GM12801 (cell line): ENCODE data around the gene CEP164.

Experiments
- CTCF ChIP-seq: IDR thresholded peaks from one replicate; pipeline ENCODE4 v1.5.1; 2011; ENCODE audit warnings: control low read depth; ENCODE audit not compliant: insufficient read length; ENCODE audit errors: extremely low read depth

CEP164 gene

GRCh38 chr11:117413616-117414015 is 86.0 kb downstream of the CEP164 start:
- TF ChIP-seq CTCF = no peak

- no peak for TF ChIP-seq CTCF
These were observed 87.1 kb downstream of the CEP164 start for GRCh38 chr11:117414724-117415123.

DNA sequence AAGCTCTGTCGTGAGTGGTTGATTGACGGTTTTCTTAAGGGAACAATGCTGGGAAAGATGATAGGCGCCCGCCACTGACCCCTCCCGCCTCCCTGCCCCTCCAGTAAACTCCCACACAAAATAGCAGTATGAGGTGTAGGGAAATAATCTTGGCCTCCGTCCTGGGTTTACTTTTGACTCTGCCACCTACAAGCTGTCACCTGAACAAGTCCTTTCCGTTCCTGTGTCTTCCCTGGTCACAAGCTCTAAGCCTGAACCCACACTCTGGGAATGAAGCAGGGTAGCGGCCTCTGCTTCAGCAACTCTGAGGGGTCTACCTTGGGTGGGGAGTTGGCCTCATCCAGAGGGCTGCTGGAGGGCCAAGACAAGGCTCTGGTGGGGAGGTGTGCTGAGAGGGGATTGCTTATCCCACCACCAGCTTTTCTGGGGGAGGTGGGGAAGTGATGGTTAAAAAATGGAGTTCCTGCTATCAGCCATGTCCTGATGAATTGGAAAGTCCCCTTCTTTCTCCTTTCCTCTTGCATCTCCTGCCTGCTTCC is 87.8 kb downstream of the CEP164 start:
- no peak for TF ChIP-seq CTCF

- TF ChIP-seq CTCF = no peak
These were observed 89.7 kb downstream of the CEP164 start for GRCh38 chr11:117417342-117417741.

DNA sequence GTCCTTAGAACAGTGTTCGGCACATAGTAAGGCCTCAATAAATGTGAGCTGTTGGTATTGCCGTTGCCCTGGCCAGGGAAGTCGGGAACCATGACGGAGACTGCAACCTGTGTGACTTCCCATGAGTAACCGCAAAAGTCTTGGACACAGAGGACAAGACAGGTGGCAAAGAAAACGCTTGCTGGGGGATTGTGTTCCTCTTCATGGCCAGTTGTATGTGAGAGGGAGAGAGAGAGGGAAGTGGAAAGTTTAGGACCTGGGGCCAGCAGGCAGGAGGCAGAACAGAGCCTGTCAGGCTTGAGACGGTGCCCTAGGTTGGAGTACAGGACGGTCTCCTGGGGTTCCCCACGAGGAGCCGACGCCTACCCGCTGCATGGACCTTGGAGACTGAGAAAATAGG is 90.2 kb downstream of the CEP164 start:
- TF ChIP-seq CTCF = no peak

DNA sequence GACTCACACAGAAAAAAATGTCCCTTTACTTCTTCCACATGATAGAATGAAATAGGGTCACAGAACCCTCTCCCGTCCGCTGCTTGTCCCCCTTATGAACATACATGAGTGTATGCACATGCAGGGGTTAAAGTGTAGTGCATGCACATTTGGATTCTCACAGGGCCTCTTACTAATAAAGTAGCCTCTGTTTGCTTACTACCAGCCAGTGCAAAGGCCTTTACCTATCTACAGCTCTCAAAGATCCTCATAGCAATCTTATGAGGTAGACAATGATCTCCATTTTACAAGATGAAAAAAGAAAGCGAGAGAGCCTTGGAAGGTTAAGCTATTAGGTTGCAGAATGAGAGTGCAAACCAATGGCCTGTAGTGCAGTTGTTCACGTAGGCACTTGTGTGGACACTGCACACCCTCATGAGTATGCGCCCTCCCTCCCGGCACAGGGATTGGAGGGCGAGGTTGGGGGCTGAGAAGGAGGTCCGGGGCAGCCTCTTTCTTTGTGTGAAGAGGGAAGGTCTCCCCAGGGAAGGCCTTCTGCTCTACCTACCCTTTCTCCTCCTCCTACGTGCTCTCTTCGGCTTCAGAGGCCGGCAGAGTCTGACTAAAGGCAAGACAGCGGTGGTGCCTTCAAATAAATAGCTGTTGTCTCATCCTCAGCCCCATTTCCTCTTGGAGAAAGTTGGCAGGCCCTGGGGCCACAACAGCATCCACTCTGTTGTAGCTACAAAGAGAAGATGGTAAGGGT is 91.3 kb downstream of the CEP164 start:
- no peak for TF ChIP-seq CTCF

- TF ChIP-seq CTCF = no peak
These were observed 92.0 kb downstream of the CEP164 start for GRCh38 chr11:117419482-117420142.
